ENCODE measurements around the gene TMPRSS4. TPM values are rescaled to one million over a fixed set of nuclear protein-coding genes. Genes with fewer than 3 reads are reported as not detected.

The TMPRSS4 gene
- total RNA-seq, 1 experiment from 2014 or later, result not detected

DNA sequence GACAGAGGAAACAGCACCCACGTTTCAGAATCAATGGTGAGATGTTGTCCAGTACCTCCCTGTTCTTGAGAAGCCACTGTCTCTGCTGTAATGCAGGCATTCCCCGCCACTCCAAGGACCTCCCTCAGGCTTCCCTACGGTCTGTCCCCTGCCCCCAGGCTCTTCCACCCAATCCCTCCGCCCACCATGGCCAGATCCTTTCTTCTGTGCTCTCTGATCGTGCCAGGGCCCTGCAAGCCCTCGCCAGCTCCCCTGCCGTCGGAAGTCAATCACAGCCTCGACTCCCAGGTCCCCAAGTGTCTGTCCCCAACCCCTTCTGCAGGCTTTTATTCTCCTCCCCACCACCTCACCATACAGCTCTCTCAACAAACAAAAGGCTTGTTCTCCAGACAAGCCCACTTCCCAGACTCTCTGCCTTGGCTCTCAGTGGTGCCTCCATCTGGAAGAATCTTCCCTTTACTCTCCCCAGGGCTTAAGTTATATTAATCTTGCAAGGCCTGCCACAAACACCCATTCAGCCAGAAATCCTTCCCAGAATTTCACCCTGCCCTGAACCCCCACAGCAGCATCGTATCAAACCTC lies 62.1 kb downstream of the TMPRSS4 start:
- H2BK120ac ChIP-seq (ENCODE audit: low read depth, low read length, poor library complexity, severe bottlenecking), result no peak overlapping the region
- no peak overlapping the region for H3K14ac ChIP-seq (ENCODE audit: insufficient read depth, low read length)
- no peaks in the 10 kb centered on the region for H3K4me1 ChIP-seq (ENCODE audit: insufficient read depth, low read length)
- no peak for DNase-seq
- H4K20me1 ChIP-seq (ENCODE audit: control insufficient read depth, insufficient read depth, insufficient read length), result no peaks in the 10 kb centered on the region
- no peak overlapping the region for H4K8ac ChIP-seq (replicated peaks; ENCODE audit: insufficient read length, low read depth, low read length)
- no peaks in the 10 kb centered on the region for H3K23me2 ChIP-seq (ENCODE audit: insufficient read length, low read depth, low read length, poor library complexity, severe bottlenecking)
- no peak overlapping the region for H2AK5ac ChIP-seq (ENCODE audit: insufficient read length, low read length)
- no peak overlapping the region for H2BK5ac ChIP-seq (ENCODE audit: insufficient read length, low read length)
- no peak overlapping the region for H3K56ac ChIP-seq (ENCODE audit: insufficient read length, low read depth, low read length)
- no peaks in the 10 kb centered on the region for H3K9me3 Mint-ChIP-seq
- H2AFZ ChIP-seq (ENCODE audit: low read length), result no peak overlapping the region
- no peak overlapping the region for H3K27ac ChIP-seq (ENCODE audit: insufficient read length, low read depth, low read length)
- peaks cover 9 to 13% of the 10 kb centered on the region in 2 experiments for H3K4me1 Mint-ChIP-seq
- no peak overlapping the region for H2BK12ac ChIP-seq (ENCODE audit: insufficient read length, low read depth, low read length)
- H2BK20ac ChIP-seq (ENCODE audit: low read depth, low read length, poor library complexity, severe bottlenecking), result no peak overlapping the region
- peaks cover 72% of the 10 kb centered on the region for H3K27me3 Mint-ChIP-seq (ENCODE audit: low read depth)
- no peaks in the 10 kb centered on the region for H3K36me3 Mint-ChIP-seq (ENCODE audit: insufficient read depth in 1 of 3, low read depth in 3 of 3)
- H3K4ac ChIP-seq (ENCODE audit: low read depth, low read length), result no peak overlapping the region
- H3K79me1 ChIP-seq (ENCODE audit: insufficient read depth, low read depth, low read length, poor library complexity, severe bottlenecking), result no peaks in the 10 kb centered on the region
- H4K91ac ChIP-seq (ENCODE audit: insufficient read length, low read depth, low read length), result no peak overlapping the region
- H3K23ac ChIP-seq (ENCODE audit: insufficient read length, low read depth, low read length), result no peak overlapping the region
- TF ChIP-seq, protein P1, sequence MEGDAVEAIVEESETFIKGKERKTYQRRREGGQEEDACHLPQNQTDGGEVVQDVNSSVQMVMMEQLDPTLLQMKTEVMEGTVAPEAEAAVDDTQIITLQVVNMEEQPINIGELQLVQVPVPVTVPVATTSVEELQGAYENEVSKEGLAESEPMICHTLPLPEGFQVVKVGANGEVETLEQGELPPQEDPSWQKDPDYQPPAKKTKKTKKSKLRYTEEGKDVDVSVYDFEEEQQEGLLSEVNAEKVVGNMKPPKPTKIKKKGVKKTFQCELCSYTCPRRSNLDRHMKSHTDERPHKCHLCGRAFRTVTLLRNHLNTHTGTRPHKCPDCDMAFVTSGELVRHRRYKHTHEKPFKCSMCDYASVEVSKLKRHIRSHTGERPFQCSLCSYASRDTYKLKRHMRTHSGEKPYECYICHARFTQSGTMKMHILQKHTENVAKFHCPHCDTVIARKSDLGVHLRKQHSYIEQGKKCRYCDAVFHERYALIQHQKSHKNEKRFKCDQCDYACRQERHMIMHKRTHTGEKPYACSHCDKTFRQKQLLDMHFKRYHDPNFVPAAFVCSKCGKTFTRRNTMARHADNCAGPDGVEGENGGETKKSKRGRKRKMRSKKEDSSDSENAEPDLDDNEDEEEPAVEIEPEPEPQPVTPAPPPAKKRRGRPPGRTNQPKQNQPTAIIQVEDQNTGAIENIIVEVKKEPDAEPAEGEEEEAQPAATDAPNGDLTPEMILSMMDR (conservative IDR thresholded peaks at IDR 0.05), result no peak
- no peaks in the 10 kb centered on the region for H3K9me3 ChIP-seq (ENCODE audit: control insufficient read depth, low read depth, low read length)
- H3K18ac ChIP-seq (ENCODE audit: insufficient read length, low read depth, low read length), result no peak overlapping the region
- no peak overlapping the region; a peak in 1 of 5 replicates for H3K4me3 Mint-ChIP-seq
- no peak overlapping the region for H2BK15ac ChIP-seq (ENCODE audit: low read depth, low read length)
- no peaks in the 10 kb centered on the region for H3K79me2 ChIP-seq (ENCODE audit: insufficient read depth, low read length)
- H3T11ph ChIP-seq (ENCODE audit: low read length), result no peak overlapping the region
- no peak overlapping the region for H4K5ac ChIP-seq (ENCODE audit: insufficient read length, low read depth, low read length)
- no peaks in the 10 kb centered on the region; the same call in 1 of the 2 replicates for H3K27me3 ChIP-seq (ENCODE audit: insufficient read depth, low read length)
- H3K27ac Mint-ChIP-seq, result no peak overlapping the region
- WGBS (ENCODE audit: extremely low coverage, insufficient read length, low lambda C conversion rate), result no CpG with 5 or more reads among the region's 10 CpGs
- H3K4me2 ChIP-seq (ENCODE audit: insufficient read depth, insufficient read length, low read length), result no peak overlapping the region
- no peak overlapping the region for H3K9ac ChIP-seq (ENCODE audit: extremely low read depth, insufficient read length, low read length)
